ENCODE data around the gene SAP30.
A peak's percentile ranks its signal among the peaks of the same experiment; 100 is the strongest.

SAP30 gene

DNA sequence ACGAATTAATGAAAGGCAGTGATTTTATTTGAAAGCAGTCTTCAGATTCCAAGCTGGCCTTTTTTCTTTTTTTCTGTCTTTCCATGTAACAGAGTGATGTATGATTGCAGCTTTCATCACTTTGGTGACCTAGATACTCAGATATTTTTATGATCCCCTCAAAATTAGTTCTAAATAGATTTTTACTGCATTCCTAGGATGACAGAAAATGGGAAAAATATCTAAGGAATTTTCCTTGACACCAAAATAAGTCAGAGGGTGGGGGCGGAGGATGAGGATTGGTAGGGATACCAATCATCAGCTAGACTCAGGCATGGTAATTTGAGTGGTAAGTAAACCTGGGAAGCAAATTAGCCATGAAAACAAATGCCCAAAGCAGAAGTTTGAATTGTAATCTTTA lies 24.7 kb upstream of the SAP30 start:
- no peak overlapping the region for H3K4me3 ChIP-seq (ENCODE audit: low read depth, low read length)
- DNase-seq (ENCODE audit: low read depth): peak; percentile 22
- no peak for TF ChIP-seq CTCF (conservative IDR thresholded peaks at IDR 0.05; ENCODE audit: low read depth, low read length)

- DNase-seq (ENCODE audit: low read depth): no peak
- TF ChIP-seq CTCF (conservative IDR thresholded peaks at IDR 0.05; ENCODE audit: low read depth, low read length): no peak
- H3K4me3 ChIP-seq (ENCODE audit: low read depth, low read length): no peak overlapping the region
These were observed 23.3 kb upstream of the SAP30 start for GRCh38 chr4:173347467-173347866.

DNA sequence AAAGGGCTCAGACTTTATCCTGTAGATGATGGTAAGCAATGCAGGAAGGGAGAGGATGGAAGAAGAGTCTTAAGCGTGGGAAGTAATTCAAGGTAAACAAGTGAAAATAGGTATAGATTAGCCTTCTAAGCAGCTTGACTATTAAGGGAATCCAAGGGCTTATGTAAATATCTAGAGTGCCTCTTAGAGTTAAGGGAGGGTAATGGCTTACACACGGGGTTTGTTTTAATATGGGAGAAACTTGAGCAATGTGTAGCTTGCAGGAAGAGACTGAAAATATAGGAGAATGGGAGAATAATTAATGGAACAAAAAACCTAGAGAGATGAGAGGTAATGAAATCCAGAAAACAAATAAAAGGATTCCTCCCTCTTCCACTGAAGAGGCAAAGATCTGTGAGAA lies 12.8 kb upstream of the SAP30 start:
- no peak for TF ChIP-seq CTCF (conservative IDR thresholded peaks at IDR 0.05; ENCODE audit: low read depth, low read length)
- DNase-seq (ENCODE audit: low read depth): no peak

GRCh38 chr4:173360587-173361221 lies 10.1 kb upstream of the SAP30 start:
- H3K4me3 ChIP-seq (ENCODE audit: low read depth, low read length): no peak overlapping the region
- peak; percentile 58 for TF ChIP-seq CTCF (conservative IDR thresholded peaks at IDR 0.05; ENCODE audit: low read depth, low read length)
- DNase-seq (ENCODE audit: low read depth): peak; percentile 46

More for the DNA sequence above, 12.8 kb upstream of the SAP30 start:
- H3K4me3 ChIP-seq (ENCODE audit: low read depth, low read length): no peak overlapping the region

GRCh38 chr4:173362666-173363065 lies 8.1 kb upstream of the SAP30 start:
- no peak overlapping the region for H3K4me3 ChIP-seq (ENCODE audit: low read depth, low read length)
- TF ChIP-seq CTCF (conservative IDR thresholded peaks at IDR 0.05; ENCODE audit: low read depth, low read length): no peak
- no peak for DNase-seq (ENCODE audit: low read depth)

DNA sequence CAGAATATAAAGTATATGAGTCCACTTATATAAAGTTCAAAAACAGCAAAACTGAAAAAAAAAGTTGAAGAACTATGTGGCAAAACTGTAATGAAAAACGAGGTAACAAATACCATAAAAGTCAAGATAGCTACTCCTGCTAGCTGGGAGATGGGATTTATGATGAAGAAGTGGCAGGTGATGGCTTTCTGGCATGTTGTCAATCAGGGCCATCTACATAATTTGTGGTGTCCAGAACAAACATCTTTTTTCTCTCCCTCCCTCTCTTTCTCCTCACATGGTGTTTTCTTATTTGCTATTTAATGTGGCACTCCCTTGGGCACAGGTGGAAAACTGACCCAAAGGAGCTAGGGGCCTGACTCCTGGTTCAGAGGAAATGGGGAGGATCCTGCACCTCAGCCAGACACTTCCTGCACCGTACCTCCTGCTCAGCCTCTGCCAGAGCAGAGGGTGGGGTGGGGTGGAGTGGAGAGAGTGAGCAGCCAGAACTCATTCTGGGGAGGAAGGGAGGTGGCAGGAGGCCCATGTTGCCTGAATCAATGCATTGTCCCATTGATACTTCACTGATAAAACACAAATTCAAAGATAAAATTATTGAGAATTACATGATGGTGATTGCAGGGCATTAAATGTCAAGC lies 5.3 kb upstream of the SAP30 start:
- no peak for TF ChIP-seq CTCF (conservative IDR thresholded peaks at IDR 0.05; ENCODE audit: low read depth, low read length)
- DNase-seq (ENCODE audit: low read depth): no peak
- H3K4me3 ChIP-seq (ENCODE audit: low read depth, low read length): no peak overlapping the region

DNA sequence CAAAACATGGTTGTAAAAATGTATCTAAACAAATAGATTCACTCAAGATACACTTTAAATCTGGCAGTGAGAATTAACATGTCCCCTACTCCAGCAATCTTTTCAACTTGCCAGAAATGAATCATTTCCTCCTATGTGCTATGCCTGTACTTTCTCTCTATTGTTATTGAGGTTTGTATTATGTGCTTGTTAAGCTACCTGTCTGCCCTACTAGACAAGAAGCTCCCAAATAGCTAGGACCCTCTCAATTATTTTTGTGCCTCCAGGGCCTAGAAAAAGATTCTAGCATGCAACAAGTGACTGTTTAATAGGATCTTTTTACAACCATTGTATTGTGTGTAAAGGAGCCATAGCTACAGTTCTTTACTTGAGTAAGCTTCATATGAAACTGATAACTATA lies 3.5 kb upstream of the SAP30 start:
- no peak overlapping the region for H3K4me3 ChIP-seq (ENCODE audit: low read depth, low read length)

More for the DNA sequence above, 3.5 kb upstream of the SAP30 start:
- no peak for TF ChIP-seq CTCF (conservative IDR thresholded peaks at IDR 0.05; ENCODE audit: low read depth, low read length)
- DNase-seq (ENCODE audit: low read depth): peak; percentile 35
